HuH-7 (cell line): Measurements from ENCODE around the gene CASP10.

Experiments used
- DNase-seq: peaks from one replicate; pipeline ENCODE4 v3.0.0; 2011; ENCODE audit warnings: low spot score

The CASP10 gene

GRCh38 chr2:201258666-201259615 is 76.0 kb downstream of the CASP10 start:
- no peak for DNase-seq

- no peak for DNase-seq
Observed at GRCh38 chr2:201260302-201260800, 77.4 kb downstream of the CASP10 start, which contains the start of gene CASP8. TSS of gene CASP8 (plus strand) at chr2:201260536. CDS start at chr2:201266487, 5,951 bp downstream.

GRCh38 chr2:201261471-201261870 is 78.5 kb downstream of the CASP10 start:
- no peak for DNase-seq

GRCh38 chr2:201261906-201262305 is 79.0 kb downstream of the CASP10 start:
- DNase-seq: no peak

- DNase-seq: no peak
Observed at GRCh38 chr2:201262718-201263117, 79.8 kb downstream of the CASP10 start.

GRCh38 chr2:201263779-201264178 is 80.8 kb downstream of the CASP10 start:
- DNase-seq: no peak

GRCh38 chr2:201264472-201265173 is 81.7 kb downstream of the CASP10 start:
- no peak for DNase-seq

GRCh38 chr2:201266629-201267028 is 83.7 kb downstream of the CASP10 start:
- DNase-seq: no peak

- DNase-seq: no peak
Observed at GRCh38 chr2:201267278-201268030, 84.5 kb downstream of the CASP10 start.

- DNase-seq: no peak
Observed at GRCh38 chr2:201269764-201270163, 86.8 kb downstream of the CASP10 start.

GRCh38 chr2:201270293-201271001 is 87.5 kb downstream of the CASP10 start:
- no peak for DNase-seq

GRCh38 chr2:201271917-201272316 is 89.0 kb downstream of the CASP10 start:
- no peak for DNase-seq

GRCh38 chr2:201273330-201273983 is 90.5 kb downstream of the CASP10 start:
- DNase-seq: no peak

GRCh38 chr2:201275069-201275468 is 92.1 kb downstream of the CASP10 start:
- DNase-seq: no peak

- DNase-seq: no peak
Observed at GRCh38 chr2:201275990-201276389, 93.0 kb downstream of the CASP10 start.

GRCh38 chr2:201276511-201276910 is 93.6 kb downstream of the CASP10 start:
- DNase-seq: no peak
